C4-2B (cell line): ENCODE data around the gene FMO4.
"Not testable (repeated sequence)": the region's sequence is repeated elsewhere in the genome, so short reads cannot be mapped to it uniquely, and the experiment has no call there.

Experiments
- ZFX ChIP-seq: fragments of 450-650 bp; IDR thresholded peaks from 2 replicates; pipeline ENCODE4 v1.6.1; 2017
- TF ChIP-seq, protein P1 (sequence below): fragments of 450-650 bp; conservative IDR thresholded peaks from 2 replicates; pipeline ENCODE4 v1.5.1; 2017; ENCODE audit warnings: mild to moderate bottlenecking

DNA sequence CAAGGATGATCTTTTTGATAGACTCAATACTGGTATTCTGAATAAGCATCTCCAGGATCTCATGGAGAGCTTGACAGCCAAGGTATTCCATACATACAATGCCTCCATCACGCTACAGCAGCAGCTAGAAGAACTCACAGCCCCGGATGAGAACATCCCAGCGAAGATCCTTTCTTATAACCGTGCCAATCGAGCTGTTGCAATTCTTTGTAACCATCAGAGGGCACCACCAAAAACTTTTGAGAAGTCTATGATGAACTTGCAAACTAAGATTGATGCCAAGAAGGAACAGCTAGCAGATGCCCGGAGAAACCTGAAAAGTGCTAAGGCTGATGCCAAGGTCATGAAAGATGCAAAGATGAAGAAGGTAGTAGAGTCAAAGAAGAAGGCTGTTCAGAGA, 25.4 kb downstream of the FMO4 start:
- TF ChIP-seq, protein P1, sequence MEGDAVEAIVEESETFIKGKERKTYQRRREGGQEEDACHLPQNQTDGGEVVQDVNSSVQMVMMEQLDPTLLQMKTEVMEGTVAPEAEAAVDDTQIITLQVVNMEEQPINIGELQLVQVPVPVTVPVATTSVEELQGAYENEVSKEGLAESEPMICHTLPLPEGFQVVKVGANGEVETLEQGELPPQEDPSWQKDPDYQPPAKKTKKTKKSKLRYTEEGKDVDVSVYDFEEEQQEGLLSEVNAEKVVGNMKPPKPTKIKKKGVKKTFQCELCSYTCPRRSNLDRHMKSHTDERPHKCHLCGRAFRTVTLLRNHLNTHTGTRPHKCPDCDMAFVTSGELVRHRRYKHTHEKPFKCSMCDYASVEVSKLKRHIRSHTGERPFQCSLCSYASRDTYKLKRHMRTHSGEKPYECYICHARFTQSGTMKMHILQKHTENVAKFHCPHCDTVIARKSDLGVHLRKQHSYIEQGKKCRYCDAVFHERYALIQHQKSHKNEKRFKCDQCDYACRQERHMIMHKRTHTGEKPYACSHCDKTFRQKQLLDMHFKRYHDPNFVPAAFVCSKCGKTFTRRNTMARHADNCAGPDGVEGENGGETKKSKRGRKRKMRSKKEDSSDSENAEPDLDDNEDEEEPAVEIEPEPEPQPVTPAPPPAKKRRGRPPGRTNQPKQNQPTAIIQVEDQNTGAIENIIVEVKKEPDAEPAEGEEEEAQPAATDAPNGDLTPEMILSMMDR = peak; percentile 26
- TF ChIP-seq ZFX = not testable (repeated sequence)
